Measurements from ENCODE around the gene FGFR2. TPM values are rescaled to one million over a fixed set of nuclear protein-coding genes. Genes with fewer than 3 reads are reported as not detected.
A peak's percentile ranks its signal among the peaks of the same experiment; 100 is the strongest.

Gene FGFR2
- total RNA-seq, 6 donors from 2014 or later, result 36.7 to 83.7 (median 64.1) TPM

DNA sequence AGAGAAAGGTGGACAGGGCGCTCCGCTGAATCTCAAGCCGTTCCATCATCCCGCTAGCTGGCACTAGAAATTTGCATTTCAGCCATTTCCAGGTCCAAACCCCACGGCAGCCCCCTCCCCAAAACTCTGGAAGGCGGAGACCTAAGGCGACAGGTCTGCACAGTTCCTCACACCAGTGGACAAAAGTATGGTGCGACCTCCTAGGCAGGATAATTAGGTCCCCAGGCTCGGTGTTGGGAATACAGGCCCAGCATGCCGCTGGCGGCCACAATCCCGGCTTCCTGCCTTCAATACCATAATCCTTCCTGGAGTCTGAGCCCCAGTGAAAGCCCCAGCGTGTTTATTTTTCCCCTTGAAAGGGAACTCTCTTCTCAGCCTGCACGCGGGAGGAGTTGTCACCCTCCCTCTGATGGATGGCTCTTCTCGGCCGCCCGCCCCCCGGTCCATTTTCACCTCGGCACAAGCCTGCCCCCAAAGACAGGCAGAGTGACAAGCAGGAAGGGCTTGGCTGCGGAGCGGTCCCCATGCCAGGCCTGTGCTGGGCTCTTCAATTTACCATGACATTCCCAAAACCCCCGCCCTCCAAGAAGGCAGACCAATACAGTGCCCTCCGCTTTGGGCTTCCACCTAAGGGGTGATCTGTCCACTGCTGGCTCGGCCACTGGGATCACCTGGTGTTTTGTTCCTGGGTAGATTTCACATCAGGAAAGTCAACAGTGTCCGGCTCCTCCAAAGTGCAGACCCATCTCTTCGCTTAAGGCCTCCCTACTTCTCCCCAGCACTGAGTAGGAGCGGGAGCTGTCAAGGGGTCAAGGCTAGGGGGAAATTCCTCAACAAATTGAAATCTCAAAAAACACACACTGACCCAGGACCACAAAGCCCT lies 2.2 kb downstream of the FGFR2 start:
- WGBS, 2 donors, result 26 to 40% methylated on average over 22 to 27 of the region's 28 CpGs
- peak in 1 of 2 donors; percentile 28 for ATAC-seq (ENCODE audit: low FRiP score in 2 of 2)
- H3K27ac ChIP-seq, result peak overlapping the region in 3 of 4 donors; percentile 57 to 83 (median 65)

DNA sequence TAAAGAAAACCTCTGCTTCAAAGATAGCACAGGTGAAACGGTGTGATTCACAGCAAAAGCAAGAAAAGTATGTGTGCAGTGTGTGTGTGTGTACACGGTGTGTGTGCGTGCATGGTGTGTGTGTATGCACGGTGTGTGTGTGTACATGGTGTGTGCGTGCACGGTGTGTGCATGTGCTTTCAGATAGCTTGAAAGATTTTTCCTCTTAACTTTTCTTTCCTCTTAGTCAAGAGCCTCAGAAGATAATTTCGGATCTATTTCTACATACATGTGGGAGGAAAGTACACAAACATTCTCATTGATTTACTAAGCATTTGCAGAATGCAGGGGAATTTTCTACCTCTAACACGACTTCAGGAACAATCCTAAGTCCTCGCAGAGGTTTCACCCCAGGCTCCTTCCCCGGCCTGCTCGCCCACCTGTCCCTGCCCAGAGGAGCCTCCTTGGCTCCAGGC lies 2.9 kb downstream of the FGFR2 start:
- H3K27ac ChIP-seq, result peak overlapping the region in 2 of 4 donors; percentile 65 to 83
- peaks cover 0 to 13% (median 1%) of the 10 kb centered on the region in 4 donors for H3K27me3 ChIP-seq
- H3K36me3 ChIP-seq, result no peaks in the 10 kb centered on the region
- TF ChIP-seq POLR2A (IDR thresholded peaks at IDR 0.05) (no peak), POLR2AphosphoS5 (IDR thresholded peaks at IDR 0.05) (no peak), EP300 (IDR thresholded peaks at IDR 0.05) (no peak)
- TF ChIP-seq, protein P1, sequence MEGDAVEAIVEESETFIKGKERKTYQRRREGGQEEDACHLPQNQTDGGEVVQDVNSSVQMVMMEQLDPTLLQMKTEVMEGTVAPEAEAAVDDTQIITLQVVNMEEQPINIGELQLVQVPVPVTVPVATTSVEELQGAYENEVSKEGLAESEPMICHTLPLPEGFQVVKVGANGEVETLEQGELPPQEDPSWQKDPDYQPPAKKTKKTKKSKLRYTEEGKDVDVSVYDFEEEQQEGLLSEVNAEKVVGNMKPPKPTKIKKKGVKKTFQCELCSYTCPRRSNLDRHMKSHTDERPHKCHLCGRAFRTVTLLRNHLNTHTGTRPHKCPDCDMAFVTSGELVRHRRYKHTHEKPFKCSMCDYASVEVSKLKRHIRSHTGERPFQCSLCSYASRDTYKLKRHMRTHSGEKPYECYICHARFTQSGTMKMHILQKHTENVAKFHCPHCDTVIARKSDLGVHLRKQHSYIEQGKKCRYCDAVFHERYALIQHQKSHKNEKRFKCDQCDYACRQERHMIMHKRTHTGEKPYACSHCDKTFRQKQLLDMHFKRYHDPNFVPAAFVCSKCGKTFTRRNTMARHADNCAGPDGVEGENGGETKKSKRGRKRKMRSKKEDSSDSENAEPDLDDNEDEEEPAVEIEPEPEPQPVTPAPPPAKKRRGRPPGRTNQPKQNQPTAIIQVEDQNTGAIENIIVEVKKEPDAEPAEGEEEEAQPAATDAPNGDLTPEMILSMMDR (IDR thresholded peaks at IDR 0.05), result no peak
- ATAC-seq (ENCODE audit: low FRiP score in 2 of 2), result no peak
- peaks cover 4 to 37% (median 13%) of the 10 kb centered on the region in 4 donors for H3K4me1 ChIP-seq
- peak overlapping the region in 3 of 4 donors; percentile 58 to 65 (median 59) for H3K4me3 ChIP-seq
- H3K9me3 ChIP-seq, result no peaks in the 10 kb centered on the region
- DNase-seq, result no peak
- 48 to 52% methylated on average over 11 of the region's 11 CpGs for WGBS, 2 donors

More for the DNA sequence above, 2.2 kb downstream of the FGFR2 start:
- H3K4me3 ChIP-seq, result peak overlapping the region in 3 of 4 donors; percentile 58 to 65 (median 59)
- H3K36me3 ChIP-seq, result no peaks in the 10 kb centered on the region
- H3K27me3 ChIP-seq, result peaks cover 0 to 13% (median 1%) of the 10 kb centered on the region in 4 donors
- H3K9me3 ChIP-seq, result no peaks in the 10 kb centered on the region
- H3K4me1 ChIP-seq, result peaks cover 4 to 37% (median 13%) of the 10 kb centered on the region in 4 donors
- DNase-seq, result peak in 1 of 2 donors; percentile 48
- no peak for TF ChIP-seq EP300 (IDR thresholded peaks at IDR 0.05)
- TF ChIP-seq POLR2A (IDR thresholded peaks at IDR 0.05), result no peak
- TF ChIP-seq, protein P1 (IDR thresholded peaks at IDR 0.05), result no peak
- no peak for TF ChIP-seq POLR2AphosphoS5 (IDR thresholded peaks at IDR 0.05)

DNA sequence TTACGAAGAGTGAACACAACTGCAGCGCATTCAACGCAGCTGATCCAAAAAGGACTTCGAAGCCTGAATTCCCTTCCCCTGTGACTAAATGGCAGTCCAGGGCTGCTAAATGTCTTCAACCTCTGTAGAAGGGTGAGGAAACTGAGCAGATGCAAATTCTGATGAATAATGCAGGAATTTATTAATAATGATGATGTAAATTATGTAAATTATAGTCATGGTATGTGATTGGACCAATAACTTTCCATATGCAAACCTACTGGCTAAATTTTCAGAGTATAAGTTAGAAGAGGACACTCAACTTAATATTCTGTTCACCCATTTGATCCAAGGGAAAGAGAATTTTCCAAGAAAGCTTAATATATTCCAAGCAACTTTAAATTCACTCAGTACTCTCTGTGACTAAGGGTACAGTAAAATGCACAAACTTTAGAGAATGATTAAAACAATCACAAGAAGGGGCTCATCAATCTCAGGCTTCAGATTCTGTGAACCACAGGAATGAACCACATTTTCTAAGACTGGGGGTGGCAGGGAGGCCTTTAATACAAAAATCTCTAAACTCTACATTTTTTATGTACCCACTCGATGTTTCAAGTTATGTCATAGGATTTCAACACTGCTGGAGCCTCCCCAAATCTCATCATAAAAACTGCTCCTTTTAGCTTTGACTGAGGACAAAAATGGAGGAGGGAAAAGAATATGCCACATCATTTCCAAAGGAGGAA lies 3.5 kb downstream of the FGFR2 start:
- TF ChIP-seq POLR2A (IDR thresholded peaks at IDR 0.05), result no peak
- no peak for TF ChIP-seq EP300 (IDR thresholded peaks at IDR 0.05)
- TF ChIP-seq, protein P1 (IDR thresholded peaks at IDR 0.05), result no peak
- TF ChIP-seq POLR2AphosphoS5 (IDR thresholded peaks at IDR 0.05), result no peak
- Histone ChIP-seq H3K4me3 (peak overlapping the region in 1 of 4 donors; percentile 65), H3K9me3 (no peaks in the 10 kb centered on the region), H3K27ac (no peak overlapping the region), H3K36me3 (no peaks in the 10 kb centered on the region), H3K4me1 (peaks cover 4 to 37% (median 13%) of the 10 kb centered on the region in 4 donors), H3K27me3 (peaks cover 0 to 13% (median 1%) of the 10 kb centered on the region in 4 donors)
- no peak for DNase-seq
- ATAC-seq (ENCODE audit: low FRiP score in 2 of 2), result no peak
- WGBS, 2 donors, result 67 to 69% methylated on average over 5 of the region's 5 CpGs

DNA sequence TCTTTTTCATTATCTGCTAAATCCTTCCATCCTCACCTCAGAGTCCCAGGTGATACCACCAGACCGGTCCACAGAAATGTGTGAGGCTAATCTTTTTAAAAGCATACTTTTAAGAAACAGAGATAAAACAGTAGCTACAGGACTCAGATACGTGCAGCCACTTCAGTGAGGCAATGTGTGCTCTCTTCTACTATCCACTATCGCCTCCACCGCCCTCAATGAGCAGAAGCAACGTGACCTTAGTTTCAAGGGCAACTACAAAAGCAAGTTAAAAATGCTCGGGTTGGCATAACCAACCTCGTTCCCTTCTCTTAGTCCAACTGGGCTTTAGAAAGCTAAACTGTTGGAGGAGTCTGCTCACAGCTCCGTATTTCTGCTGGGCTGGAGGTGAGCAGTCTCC lies 4.2 kb downstream of the FGFR2 start:
- 57 to 58% methylated on average over 8 of the region's 8 CpGs for WGBS, 2 donors
- DNase-seq (no peak), ATAC-seq (ENCODE audit: low FRiP score in 2 of 2) (no peak)
- Histone ChIP-seq H3K4me1 (peaks cover 4 to 37% (median 13%) of the 10 kb centered on the region in 4 donors), H3K9me3 (no peaks in the 10 kb centered on the region), H3K36me3 (no peaks in the 10 kb centered on the region), H3K27me3 (peaks cover 0 to 13% (median 1%) of the 10 kb centered on the region in 4 donors), H3K4me3 (no peak overlapping the region), H3K27ac (no peak overlapping the region)
- no peak for TF ChIP-seq POLR2AphosphoS5 (IDR thresholded peaks at IDR 0.05)
- TF ChIP-seq, protein P1 (IDR thresholded peaks at IDR 0.05), result no peak
- TF ChIP-seq POLR2A (IDR thresholded peaks at IDR 0.05), result no peak
- no peak for TF ChIP-seq EP300 (IDR thresholded peaks at IDR 0.05)
